HG02610 (cell line): ENCODE measurements around the gene SPO11.
A peak's percentile ranks its signal among the peaks of the same experiment; 100 is the strongest.

ENCODE experiments used
- ATAC-seq: cut with Tn5 transposase; IDR thresholded peaks from one replicate; pipeline ENCODE4 v1.9.1; 2021; ENCODE audit warnings: mild to moderate bottlenecking, moderate library complexity; ENCODE audit not compliant: unreplicated experiment

SPO11 gene

DNA sequence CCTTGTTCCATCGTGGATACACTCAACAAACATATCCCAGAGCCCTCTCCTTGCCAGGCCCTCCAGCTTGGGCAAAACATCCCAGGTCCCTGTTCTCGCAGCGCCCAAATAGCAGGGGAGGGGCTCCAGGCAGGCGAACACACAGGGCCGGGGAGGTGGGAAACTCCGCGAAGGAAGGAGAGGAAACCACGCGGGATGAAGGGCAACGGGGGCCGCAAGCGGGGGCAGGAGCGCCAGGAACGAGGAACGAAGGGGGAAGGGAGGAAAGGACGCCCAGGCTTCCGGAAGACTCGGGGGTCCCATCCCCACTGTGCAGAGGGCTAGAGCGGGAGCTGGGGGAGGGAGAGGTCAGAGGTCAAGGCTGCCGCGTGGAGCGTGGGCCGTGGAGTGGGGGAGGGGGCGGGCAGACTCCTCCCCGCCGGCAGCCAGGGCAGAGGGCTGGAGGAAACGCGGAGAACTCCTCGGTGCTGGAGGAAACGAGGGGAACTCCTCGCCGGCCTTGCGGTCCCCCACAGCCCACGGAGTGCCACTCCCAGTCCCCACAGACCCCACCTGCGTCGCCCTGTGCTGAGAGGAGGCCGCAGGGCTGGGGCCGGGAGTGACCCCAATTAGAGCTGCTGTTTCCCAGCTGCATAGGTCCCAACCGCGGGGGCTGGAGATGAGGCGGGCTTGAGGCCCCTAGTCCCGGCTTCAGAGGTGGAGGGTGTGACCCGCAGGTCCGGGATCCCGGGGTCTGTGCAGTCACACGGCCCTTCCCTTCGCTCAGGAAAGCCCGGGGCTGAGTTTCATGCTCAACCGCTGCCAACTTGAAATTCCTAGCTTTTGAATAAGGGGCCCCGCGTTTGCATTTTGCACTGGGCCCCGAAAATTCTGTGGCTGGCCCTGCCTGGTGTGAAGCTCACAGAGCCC, 60.3 kb downstream of the SPO11 start:
- no peak for ATAC-seq

DNA sequence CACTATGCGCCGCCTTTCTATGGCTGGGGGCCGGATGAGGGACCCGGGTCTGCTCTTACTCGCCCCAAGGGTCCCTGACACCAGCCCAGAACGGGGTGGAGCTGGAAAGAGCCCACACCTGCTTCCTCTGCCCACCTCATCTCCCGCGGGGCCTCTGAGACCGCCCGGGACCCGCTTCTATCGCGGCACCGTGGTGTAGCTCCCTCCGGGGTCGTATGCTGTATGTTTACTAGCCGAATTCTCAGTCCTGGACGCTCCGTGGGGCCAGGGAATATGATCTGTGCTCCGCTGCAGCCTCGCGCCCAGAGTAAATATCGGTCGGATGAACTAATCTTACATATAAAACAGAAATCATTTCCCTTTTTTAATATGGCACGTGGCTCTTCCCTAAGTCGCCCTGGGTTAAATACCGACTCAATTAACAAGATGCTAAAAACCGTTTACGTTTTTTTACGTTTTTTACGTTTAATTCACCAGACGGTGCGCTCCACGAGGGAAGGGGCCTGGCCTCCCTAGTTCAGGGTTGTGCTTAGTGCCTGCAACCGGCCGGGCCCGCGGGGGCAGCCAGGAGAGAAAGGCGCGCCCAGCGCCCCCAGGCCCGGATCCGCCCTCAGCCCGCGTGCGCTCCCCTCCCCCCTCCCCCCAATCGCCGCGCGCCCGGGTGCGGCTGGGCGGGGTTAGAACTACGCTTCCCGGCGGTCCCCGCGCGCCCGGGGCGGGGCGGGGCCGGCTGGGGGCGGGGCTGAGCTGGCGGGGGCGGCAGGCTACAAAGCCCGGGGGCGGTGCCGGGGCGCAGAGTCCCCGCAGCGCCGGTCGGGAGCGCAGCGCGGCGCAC, 61.2 kb downstream of the SPO11 start, which contains the start of gene RBM38:
Gene RBM38 (plus strand): TSS at position 793 of the 835 bp plus-strand sequence. CDS start 186 bp downstream, outside the sequence.
- peak; percentile 48 for ATAC-seq

DNA sequence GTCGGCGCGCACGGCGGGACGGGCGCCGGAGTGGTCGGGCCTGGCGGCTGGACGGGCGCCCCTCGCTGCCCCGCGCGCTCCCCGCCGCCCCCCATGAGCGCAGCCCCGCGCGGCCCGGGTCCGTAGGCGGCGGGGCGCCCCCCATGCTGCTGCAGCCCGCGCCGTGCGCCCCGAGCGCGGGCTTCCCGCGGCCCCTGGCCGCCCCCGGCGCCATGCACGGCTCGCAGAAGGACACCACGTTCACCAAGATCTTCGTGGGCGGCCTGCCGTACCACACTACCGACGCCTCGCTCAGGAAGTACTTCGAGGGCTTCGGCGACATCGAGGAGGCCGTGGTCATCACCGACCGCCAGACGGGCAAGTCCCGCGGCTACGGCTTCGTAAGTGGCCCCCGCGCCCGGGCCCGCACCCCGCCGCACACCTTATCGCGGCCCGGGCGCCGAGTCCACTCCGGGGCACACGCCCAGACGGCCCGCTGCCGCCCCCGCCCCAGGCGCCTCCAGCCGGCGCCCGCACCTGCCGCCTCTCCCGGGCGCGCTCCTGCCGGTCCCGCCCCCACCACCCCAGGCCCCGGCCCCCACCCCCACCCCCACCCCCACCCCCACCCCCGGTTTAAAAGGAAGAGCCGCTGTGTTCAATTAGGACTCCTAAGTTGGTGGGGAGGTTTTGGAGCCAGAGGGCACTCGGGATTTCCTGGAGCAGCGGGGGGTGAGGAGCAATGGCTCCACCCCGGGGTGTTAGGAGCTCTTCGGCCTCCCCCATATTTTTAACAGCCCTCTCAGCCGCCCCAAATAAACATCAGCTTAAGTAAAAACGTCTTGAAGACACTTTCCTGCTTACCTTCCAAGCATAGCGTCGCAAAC, 62.1 kb downstream of the SPO11 start:
- peak; percentile 2 for ATAC-seq

DNA sequence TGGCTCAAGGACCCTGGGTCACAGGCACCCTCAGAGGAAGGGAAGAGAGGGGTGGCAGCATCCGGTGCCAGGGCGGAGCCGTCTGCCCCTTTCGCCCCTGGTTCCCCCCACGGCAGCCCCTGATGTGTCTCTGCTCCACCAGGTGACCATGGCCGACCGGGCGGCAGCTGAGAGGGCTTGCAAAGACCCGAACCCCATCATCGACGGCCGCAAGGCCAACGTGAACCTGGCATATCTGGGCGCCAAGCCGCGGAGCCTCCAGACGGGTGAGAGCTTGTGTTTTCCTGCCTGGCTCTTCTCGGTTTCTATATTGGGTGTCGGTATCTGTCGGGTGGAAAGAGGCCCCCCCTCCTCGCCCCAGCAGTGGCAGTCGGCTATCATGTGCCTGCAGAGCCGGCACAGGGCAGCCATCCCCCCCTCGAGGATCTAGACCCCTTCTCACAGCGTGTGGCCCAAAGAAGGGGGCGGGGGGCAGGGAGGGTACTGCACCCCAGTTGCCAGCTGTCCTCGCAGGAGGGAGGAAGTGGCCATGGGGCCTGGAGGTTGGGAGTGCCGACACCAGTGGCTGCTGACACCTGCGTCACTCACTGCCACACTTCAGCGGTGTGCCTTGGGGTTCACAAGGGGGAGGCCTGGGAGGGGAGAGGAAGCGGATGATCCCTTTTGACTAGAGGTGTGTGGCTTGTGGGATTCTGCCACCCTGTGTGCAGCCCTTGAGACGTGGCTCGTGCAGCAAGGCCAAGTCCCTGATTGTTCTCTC, 63.1 kb downstream of the SPO11 start:
- ATAC-seq = no peak
